GM19467 (cell line): Measurements from ENCODE around the gene PTPRD.

Experiments used
- ATAC-seq: cut with Tn5 transposase; IDR thresholded peaks from one replicate; pipeline ENCODE4 v1.9.1; 2021; ENCODE audit warnings: mild to moderate bottlenecking, moderate library complexity; ENCODE audit not compliant: unreplicated experiment

The PTPRD gene

GRCh38 chr9:8637626-8638025 lies 1975.2 kb downstream of the PTPRD start:
- no peak for ATAC-seq

DNA sequence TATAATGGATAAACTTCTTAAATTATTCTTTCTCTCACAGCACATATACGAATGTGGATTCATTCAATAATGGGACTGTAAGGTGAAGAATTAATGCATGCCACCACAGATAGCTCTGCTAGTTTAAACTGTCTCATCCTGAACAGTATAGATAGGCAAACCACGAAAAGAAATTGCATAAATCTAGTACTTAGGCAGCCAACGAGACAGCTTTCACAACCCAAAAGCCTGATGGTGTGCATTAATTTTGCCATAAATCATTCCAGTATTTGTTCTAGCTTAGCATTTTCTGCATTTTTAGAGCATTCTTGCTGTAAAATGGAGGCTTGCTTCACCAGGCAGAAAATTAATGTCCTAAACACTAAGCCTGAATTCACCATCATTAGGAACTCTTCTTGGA lies 1979.0 kb downstream of the PTPRD start:
- no peak for ATAC-seq

DNA sequence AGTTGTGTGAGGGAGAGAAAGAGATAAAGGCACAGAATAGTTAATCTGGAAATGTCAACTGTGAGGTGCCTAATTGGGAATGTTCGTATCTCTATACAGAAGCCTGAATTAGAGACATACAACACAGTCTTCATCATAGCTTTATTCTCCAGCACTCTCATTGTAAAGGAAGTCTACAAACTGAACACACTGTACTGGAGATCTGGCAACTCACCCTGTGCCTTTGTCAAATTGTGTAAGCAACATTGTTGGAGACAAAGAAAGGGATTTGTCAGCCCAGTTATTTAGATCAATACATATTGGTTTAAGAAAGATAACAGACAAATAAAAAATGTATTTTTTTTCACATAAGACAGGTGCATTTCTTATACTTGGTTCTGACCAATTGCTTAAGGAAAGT lies 1980.3 kb downstream of the PTPRD start:
- no peak for ATAC-seq

DNA sequence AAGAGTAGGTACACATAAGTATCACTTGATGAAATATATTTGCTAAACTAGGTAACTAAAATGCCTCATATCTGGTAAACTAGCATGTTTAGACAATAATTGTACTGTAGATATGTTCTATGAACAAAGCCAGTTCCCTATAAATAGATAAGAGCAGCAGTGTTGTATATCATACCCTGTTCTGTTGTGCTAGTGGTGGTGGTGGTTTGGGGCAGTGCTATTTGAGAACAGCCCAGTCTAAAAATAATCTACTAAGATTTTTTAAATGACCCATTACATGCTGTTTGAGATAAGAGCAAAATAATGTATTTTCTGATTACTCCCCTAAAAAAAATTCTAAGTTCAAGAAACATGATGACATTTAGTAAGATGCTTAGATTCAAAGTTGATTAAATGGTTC lies 1984.0 kb downstream of the PTPRD start:
- no peak for ATAC-seq

DNA sequence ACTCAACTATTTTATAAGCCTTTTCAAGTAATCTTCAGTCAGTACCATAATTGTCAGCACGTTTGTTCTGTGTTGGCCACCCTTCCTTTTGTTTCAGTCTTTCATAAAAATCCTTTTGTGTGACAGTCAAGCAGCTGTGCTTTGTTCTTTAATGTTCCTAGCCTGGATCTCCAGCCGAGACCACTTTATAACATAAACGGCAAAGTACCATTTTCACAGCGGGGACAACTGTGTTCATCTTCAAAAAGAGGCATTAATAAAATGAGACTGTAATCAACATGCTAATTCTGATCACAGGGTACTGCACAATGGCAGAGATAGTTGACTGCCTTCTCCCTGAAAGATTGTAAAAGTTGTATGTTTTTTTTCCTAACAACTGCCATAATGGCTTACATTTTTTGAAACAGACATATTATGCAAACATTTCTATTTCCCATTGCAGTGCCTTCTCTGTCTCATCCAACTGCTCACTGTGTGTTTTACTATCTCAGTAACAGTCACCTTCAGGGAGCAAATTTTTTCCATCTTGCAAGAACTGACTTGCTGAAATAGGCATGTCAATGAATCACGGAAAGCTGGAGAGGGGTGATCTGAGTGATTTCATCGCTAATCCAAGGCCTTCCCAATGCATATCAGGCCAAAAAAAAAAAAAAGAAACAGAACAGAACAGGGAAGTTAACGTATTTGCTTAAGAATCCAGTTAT lies 1984.7 kb downstream of the PTPRD start:
- ATAC-seq = no peak

DNA sequence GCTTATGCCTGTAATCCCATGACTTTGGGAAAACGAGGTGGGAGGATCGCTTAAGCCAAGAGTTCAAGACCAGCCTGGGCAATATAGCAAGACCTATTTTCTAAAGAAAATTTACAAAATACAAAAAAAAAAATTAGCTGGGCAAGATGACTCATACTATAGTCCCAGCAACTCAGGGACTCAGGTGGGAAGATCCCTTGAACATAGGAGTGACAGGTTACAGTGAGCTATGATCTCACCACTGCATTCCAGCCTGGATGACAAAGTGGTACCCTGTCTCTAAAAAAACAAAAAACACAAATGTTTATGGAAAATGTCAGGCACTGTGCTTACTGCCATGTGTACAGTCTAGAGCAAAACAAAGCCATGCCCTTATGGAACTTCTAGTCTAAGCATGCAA lies 1989.9 kb downstream of the PTPRD start:
- ATAC-seq = no peak

GRCh38 chr9:8622222-8622802 lies 1990.5 kb downstream of the PTPRD start:
- no peak for ATAC-seq

DNA sequence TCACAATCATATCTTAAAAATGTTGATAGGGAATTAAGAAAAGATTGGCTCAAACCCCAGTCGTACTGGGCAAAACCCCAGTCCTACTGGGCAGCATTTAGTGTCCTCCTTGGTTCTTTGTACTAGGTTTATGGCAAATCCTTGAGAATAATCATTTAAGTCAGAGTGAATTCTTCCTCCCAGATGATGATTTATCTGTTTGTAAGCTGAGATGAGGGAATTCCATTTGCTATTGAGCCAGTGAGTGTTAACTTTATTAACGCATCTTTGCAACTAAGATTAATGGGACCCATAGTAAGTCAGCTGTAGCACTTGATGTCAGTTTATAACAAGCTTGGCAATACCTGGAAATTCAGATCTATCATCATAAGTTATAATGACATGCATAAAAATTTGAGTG lies 1991.4 kb downstream of the PTPRD start:
- ATAC-seq = no peak

GRCh38 chr9:8616414-8616813 lies 1996.4 kb downstream of the PTPRD start:
- no peak for ATAC-seq

DNA sequence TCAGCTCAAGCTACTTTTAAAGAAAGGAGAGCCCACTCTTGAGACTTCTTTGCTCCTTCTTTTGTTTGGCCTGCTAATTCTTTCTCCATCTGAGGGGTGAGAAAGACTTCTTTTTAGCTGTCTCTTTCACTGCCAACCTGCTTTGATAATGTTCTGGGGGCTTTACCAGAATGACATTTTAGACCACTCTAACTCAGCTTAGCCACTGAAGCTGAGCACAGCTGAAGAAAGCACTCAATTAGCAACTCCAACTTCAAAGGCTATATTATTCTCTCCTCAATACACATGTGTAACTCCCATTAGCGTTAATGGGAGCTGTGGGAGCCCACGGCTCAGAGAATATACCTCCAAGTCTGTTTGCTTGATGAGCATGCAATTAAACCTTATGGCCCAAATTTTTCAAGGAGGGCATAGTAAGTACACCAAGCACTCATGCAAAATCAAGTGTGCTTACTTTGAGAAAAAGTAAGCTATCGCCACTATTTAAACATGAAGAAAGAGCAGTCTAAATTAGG lies 1997.8 kb downstream of the PTPRD start:
- ATAC-seq = no peak

GRCh38 chr9:8613346-8613825 lies 1999.4 kb downstream of the PTPRD start:
- no peak for ATAC-seq

DNA sequence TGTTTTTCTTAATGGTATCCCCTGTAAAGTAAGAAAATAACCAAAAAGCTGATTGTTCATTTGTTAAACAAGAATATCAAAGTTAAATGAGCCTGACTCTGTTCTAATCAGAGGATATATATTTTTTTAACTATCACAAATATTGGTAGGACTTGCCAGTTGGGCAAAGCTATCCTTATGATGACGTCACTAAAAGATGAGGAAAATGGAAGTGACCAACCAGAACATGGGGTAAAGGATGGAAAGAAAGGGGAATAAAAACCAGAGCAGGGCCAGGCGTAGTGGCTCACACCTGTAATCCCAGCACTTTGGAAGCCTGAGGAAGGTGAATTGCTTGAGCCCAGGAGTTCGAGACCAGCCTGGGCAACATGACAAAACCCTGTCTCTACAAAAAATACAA lies 2001.6 kb downstream of the PTPRD start:
- no peak for ATAC-seq

DNA sequence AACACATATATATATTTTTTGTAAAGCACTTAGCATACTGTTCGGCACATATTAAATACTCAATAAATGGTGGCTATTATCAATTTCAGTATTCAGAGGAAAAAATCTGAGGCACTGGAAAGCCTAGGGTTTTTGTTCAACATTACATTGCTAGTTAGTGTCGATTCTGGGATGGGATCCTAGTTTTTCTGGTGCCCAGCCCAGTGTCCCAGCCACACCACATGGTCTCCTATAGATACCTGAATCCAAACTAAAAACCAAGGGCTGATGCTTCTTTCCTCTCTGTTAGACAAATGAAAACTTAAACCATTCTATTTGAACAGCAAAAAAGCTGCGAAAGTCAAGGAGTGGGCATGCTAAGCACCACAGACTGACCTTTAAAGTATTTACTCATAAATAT lies 2002.5 kb downstream of the PTPRD start:
- ATAC-seq = no peak

DNA sequence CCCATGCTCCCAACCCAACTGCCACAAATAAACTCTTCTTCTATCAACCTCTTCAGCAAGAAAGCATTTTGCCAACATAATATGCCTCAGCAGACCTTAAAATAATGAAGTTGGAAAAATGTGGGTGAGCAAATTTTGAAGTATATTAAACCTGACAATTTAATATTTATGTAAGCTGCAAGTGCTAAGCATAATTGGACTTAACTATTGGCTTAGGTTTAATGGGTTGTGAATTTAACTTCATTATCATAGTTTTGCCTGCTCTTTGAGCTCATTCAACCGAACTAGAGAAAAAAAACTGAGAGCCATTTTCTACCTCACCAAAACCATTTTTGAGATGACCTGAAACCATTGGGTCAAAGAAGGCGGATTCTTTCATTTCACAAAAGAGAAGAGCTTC lies 2007.7 kb downstream of the PTPRD start:
- ATAC-seq = no peak

DNA sequence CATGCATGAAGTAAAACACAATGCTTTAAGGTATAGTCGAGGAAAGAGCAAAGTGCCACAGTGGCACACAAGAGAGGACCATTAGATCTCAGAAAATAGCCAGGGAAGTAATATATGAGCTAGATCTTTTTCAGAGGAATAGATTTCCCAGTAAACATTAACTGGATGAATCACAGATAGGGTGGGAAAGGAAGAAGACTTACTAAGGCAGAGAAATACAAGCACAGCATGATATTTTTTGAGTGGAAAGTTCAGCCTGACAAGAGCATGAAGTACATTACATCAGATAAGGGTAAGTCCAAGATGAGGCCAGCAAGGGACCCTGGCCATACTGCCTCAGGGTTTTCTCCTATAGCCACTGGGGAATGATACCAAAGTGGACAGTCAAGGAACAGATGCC lies 2008.6 kb downstream of the PTPRD start:
- ATAC-seq = no peak

- ATAC-seq = no peak
These were observed 2011.7 kb downstream of the PTPRD start for GRCh38 chr9:8600914-8601680.

GRCh38 chr9:8599937-8600336 lies 2012.9 kb downstream of the PTPRD start:
- no peak for ATAC-seq

GRCh38 chr9:8589476-8589875 lies 2023.3 kb downstream of the PTPRD start:
- ATAC-seq = no peak

GRCh38 chr9:8585036-8585435 lies 2027.8 kb downstream of the PTPRD start:
- ATAC-seq = no peak

- no peak for ATAC-seq
These were observed 2033.1 kb downstream of the PTPRD start for GRCh38 chr9:8579661-8580060.

- ATAC-seq = no peak
These were observed 2036.1 kb downstream of the PTPRD start for GRCh38 chr9:8576741-8577140.

GRCh38 chr9:8574846-8575245 lies 2038.0 kb downstream of the PTPRD start:
- no peak for ATAC-seq
